Mammary microvascular endothelial cell (primary cell): ENCODE data around the gene TMEM26. TPM values are rescaled to one million over a fixed set of nuclear protein-coding genes. Genes with fewer than 3 reads are reported as not detected.

Experiments
- total RNA-seq: library from RNA; depleted of rRNA; stranded (reverse); fragments of >200 nt; gene quantifications from 2 replicates; pipeline ENCODE4 v1.2.3, GENCODE V29; 2015

Gene TMEM26
- not detected in 2 replicates for total RNA-seq

DNA sequence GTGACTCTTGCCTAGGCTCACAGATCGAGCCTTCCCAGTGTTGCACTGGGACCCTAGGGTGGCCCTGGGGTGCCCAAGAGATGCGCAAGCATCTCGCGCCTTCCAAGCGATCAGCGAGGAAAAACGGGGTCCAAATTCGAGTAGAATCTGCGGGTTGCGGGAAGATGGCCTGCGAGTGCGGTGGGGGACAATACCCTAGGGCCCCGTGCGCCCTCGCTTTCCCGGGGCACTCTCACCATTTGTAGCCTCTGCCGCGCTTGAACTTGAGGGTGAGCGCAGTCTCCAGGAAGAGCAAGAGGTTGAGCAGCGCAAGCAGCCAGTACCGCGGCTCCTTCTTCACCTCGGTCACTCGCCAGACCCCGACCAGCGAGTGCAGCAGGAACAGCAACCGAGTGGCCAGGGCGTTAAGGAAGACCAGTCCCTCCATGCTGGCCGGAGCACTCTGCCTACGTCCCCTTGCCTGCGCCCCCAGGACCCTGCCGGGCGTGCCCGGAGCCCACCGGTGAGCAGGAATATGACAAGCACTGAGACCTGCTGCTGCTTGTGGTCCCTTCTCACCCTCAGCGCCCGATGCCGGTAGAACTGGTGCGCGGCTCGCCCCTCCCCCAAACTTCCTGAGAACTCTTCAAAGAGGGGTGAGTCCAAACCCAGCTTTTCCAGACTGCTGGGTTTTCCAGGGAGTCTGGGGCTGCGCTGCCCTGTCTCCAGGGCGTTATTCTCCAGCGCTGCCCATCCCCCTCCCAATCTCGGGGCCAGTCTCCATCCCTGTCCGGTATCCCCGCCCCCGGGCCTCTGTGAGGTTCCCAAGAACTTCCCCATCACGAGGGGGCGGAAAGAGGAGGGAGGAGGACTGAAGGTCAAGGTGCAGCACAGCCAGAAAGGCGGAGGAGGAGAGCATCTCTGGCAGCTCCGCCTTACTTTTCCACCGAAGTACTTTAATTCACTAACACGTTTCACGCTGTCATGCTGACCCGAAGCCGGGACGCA is at the start of gene TMEM26:
TMEM26 (minus strand) TSS at position 727 of the 987 bp plus-strand sequence; CDS start at position 427, 300 bp downstream.

Other genes starting within 250 kb of the TMEM26 start
- gene CABCOCO1, start 209.5 kb upstream of the TMEM26 start, total RNA-seq, result 0.10 and 0.53 TPM in 2 replicates